ENCODE data around the gene PCDH8. TPM values are rescaled to one million over a fixed set of nuclear protein-coding genes. Genes with fewer than 3 reads are reported as not detected.

PCDH8 gene
- total RNA-seq, 4 donors from 2014 or later: not detected

DNA sequence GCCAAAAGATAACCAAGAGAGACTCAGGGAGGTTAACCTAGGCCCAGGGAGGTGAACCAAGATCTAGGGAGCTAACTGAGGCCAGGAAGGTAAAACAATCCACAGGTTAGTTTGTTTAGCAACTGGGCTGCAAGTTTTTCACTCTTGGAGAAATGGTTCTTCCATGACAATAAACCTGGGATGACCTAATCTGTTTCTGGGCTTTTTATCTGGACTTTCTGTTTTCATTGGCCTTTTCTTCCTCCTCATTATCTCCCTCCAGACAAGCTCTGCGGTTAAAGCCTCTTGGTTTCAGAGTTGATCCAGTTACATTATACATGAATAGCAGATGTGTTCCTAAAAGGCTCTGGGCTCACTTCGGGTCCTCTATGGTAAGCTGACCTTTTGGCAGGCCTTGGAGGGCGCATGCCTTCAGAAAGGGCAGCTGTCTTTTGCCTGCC lies 44.2 kb downstream of the PCDH8 start:
- Histone ChIP-seq H3K4me3 (no peak overlapping the region), H3K27me3 (no peaks in the 10 kb centered on the region), H3K27ac (no peak overlapping the region), H3K9me3 (no peaks in the 10 kb centered on the region), H3K36me3 (no peaks in the 10 kb centered on the region), H3K4me1 (no peaks in the 10 kb centered on the region)
- DNase-seq: no peak
- TF ChIP-seq POLR2A (IDR thresholded peaks at IDR 0.05) (no peak), CTCF (IDR thresholded peaks at IDR 0.05) (no peak)

DNA sequence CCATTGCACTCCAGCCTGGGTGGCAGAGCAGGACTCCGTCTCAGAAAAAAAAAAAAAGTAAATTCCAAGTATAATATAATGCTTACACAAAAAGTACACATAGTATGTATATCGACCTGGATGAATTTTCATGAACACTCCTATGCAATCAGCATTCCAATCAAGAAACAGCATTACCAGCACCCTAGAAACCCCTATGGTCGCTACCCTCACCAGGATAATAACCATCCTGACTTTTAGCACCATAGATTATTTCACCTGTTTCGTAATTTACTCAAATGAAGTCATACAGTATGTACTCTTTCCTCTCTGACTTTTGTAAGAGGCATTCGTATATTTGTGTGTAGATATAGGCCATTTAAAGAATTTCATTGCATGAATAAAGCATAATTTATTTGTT lies 47.6 kb downstream of the PCDH8 start:
- H3K4me1 ChIP-seq: no peaks in the 10 kb centered on the region
- no peak for DNase-seq
- no peaks in the 10 kb centered on the region for H3K27me3 ChIP-seq
- no peak overlapping the region for H3K27ac ChIP-seq
- H3K4me3 ChIP-seq: no peak overlapping the region
- H3K9me3 ChIP-seq: no peaks in the 10 kb centered on the region
- TF ChIP-seq CTCF (IDR thresholded peaks at IDR 0.05) (no peak), POLR2A (IDR thresholded peaks at IDR 0.05) (no peak)
- H3K36me3 ChIP-seq: no peaks in the 10 kb centered on the region

DNA sequence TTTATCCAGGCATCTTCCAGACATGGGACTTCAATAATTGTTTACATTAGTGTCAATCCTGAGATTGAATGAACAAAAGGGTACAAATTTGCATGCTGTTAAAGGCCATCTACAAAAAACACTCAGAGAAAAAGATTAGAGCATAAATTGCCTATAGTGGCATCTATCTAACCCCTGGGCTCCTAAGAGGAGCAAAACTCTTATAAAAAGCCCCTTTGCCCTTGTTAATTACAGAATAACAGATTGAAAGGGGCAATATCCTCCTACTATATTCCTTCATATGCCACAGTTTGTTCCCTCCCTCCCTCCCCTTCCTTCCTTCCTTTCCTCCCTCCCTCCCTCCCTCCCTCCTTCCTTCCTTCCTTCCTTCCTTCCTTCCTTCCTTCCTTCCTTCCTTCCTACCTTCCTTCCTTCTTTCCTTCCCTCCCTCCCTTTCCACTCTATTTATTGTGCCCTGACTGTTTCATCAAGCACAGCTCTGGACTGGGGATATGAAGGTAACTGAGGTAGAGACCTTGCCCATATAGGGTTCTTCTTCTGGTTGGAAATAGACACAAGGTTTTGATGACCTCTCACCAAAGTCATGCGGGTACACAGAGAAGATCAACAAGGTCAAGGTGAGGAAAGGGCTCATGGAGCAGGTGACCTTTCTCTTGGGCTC lies 49.5 kb downstream of the PCDH8 start:
- H3K4me1 ChIP-seq: no peaks in the 10 kb centered on the region
- H3K27me3 ChIP-seq: no peaks in the 10 kb centered on the region
- H3K4me3 ChIP-seq: no peak overlapping the region
- no peaks in the 10 kb centered on the region for H3K36me3 ChIP-seq
- TF ChIP-seq POLR2A (IDR thresholded peaks at IDR 0.05) (no peak), CTCF (IDR thresholded peaks at IDR 0.05) (no peak)
- DNase-seq: no peak
- H3K9me3 ChIP-seq: no peaks in the 10 kb centered on the region
- no peak overlapping the region for H3K27ac ChIP-seq

GRCh38 chr13:52797176-52797575 lies 51.3 kb downstream of the PCDH8 start:
- no peak overlapping the region for H3K4me3 ChIP-seq
- no peaks in the 10 kb centered on the region for H3K36me3 ChIP-seq
- H3K27ac ChIP-seq: no peak overlapping the region
- no peak for DNase-seq
- no peaks in the 10 kb centered on the region for H3K27me3 ChIP-seq
- H3K9me3 ChIP-seq: no peaks in the 10 kb centered on the region
- TF ChIP-seq CTCF (IDR thresholded peaks at IDR 0.05): no peak
- TF ChIP-seq POLR2A (IDR thresholded peaks at IDR 0.05): no peak
- H3K4me1 ChIP-seq: no peaks in the 10 kb centered on the region

GRCh38 chr13:52794589-52794988 lies 53.9 kb downstream of the PCDH8 start:
- no peak for TF ChIP-seq POLR2A (IDR thresholded peaks at IDR 0.05)
- TF ChIP-seq CTCF (IDR thresholded peaks at IDR 0.05): no peak
- no peaks in the 10 kb centered on the region for H3K9me3 ChIP-seq
- H3K27me3 ChIP-seq: no peaks in the 10 kb centered on the region
- no peaks in the 10 kb centered on the region for H3K4me1 ChIP-seq
- no peaks in the 10 kb centered on the region for H3K36me3 ChIP-seq
- H3K4me3 ChIP-seq: no peak overlapping the region
- H3K27ac ChIP-seq: no peak overlapping the region
- DNase-seq: no peak
